ENCODE data around the gene C13orf42.

GRCh38 chr13:51048166-51048461, 63.0 kb downstream of the C13orf42 start:
- TF ChIP-seq CTCF (conservative IDR thresholded peaks at IDR 0.05; ENCODE audit: low read length) (no peak), EZH2phosphoT487 (IDR thresholded peaks at IDR 0.05; ENCODE audit: borderline replicate concordance) (no peak)
